A549 (cell line): ENCODE measurements around the gene TBX10. TPM values are rescaled to one million over a fixed set of nuclear protein-coding genes. Genes with fewer than 3 reads are reported as not detected.

ENCODE experiments used
- ATAC-seq, 2 experiments: fragments of 200-7000 bp in 1 of 2; fragments of >200 bp in 1 of 2; cut with Nextera tagmentation in 1 of 2; cut with Tn5 transposase in 1 of 2; 3 replicates each; pipeline versions ENCODE4 v1.8.0 to v1.9.1; 2018 to 2020; ENCODE audit warnings: mild to moderate bottlenecking in 1 of 2, moderate library complexity in 1 of 2
- CTCF ChIA-PET: fragments of 300-600 bp; sonication (Branson Sonifier 250); formaldehyde crosslinking; extraction: SDS; loops from one replicate; lab custom pipeline; 2021; ENCODE audit warnings: antibody characterized with exemption, inconsistent platforms; lab: Yijun Ruan, JAX
- POLR2A ChIA-PET: fragments of 350-600 bp; formaldehyde crosslinking; extraction: SDS; loops from one replicate; lab custom pipeline; 2021; ENCODE audit warnings: antibody characterized with exemption, inconsistent platforms; lab: Yijun Ruan, JAX
- DNase-seq, 2 experiments: peaks; one replicate each; pipeline versions ENCODE4 v3.0.0 to v3.0.0-alpha.2; 2011 to 2016; ENCODE audit warnings: low read depth in 1 of 2, low spot score in 1 of 2
- FAIRE-seq: peaks from 2 replicates; lab custom pipeline; 2011; peaks lifted over from hg19 to GRCh38; lab: Jason Lieb, UNC
- H3K27ac ChIP-seq, 2 experiments: fragments of >200 bp; sonication (Bioruptor Twin); formaldehyde crosslinking; 3 replicates each; pipeline ENCODE4 v1.5.1; 2016 to 2017
- H3K4me1 ChIP-seq: fragments of >200 bp; sonication (Bioruptor Twin); formaldehyde crosslinking; 3 replicates; pipeline ENCODE4 v1.6.1; 2016
- H3K4me2 ChIP-seq: fragments of >200 bp; sonication (Bioruptor Twin); formaldehyde crosslinking; 3 replicates; pipeline ENCODE4 v1.6.1; 2016
- H3K4me3 ChIP-seq: fragments of >200 bp; sonication (Bioruptor Twin); formaldehyde crosslinking; 3 replicates; pipeline ENCODE4 v1.5.1; 2016
- H3K9me3 ChIP-seq: fragments of >200 bp; sonication (Bioruptor Twin); formaldehyde crosslinking; 3 replicates; pipeline ENCODE4 v1.6.1; 2016
- ATOH8 ChIP-seq: fragments of 250-450 bp; sonication (Bioruptor Pico); IDR thresholded peaks from 2 replicates; pipeline ENCODE4 v1.5.0; 2020; ENCODE audit warnings: low read depth, mild to moderate bottlenecking, moderate library complexity
- CBX2 ChIP-seq: fragments of 200-600 bp; sonication (generic); IDR thresholded peaks from 2 replicates; pipeline ENCODE4 v1.6.1; 2016; ENCODE audit warnings: low read depth, mild to moderate bottlenecking, borderline replicate concordance
- CEBPB ChIP-seq, 2 experiments: fragments of >200 bp in 1 of 2; sonication (Bioruptor Twin) in 1 of 2; formaldehyde crosslinking in 1 of 2; IDR thresholded peaks; 2 replicates each; pipeline ENCODE4 v1.6.1; 2012 to 2016
- CHD2 ChIP-seq: fragments of 150-350 bp; IDR thresholded peaks from 2 replicates; pipeline ENCODE4 v1.6.1; 2014; ENCODE audit warnings: low read length; ENCODE audit not compliant: partially characterized antibody
- EHF ChIP-seq: fragments of 250-450 bp; sonication (Bioruptor Pico); IDR thresholded peaks from 2 replicates; pipeline ENCODE4 v1.5.0; 2020; ENCODE audit warnings: mild to moderate bottlenecking
- EHMT2 ChIP-seq: fragments of 200-600 bp; sonication (generic); IDR thresholded peaks from 2 replicates; pipeline ENCODE4 v1.6.1; 2016; ENCODE audit warnings: antibody characterized with exemption, low read depth, mild to moderate bottlenecking, moderate library complexity
- ELK1 ChIP-seq: fragments of 150-350 bp; IDR thresholded peaks from 2 replicates; pipeline ENCODE4 v1.6.1; 2014; ENCODE audit warnings: low read depth, mild to moderate bottlenecking, low read length
- FOXS1 ChIP-seq: fragments of 250-450 bp; sonication (Bioruptor Pico); IDR thresholded peaks from 2 replicates; pipeline ENCODE4 v1.5.0; 2020; ENCODE audit warnings: mild to moderate bottlenecking, moderate library complexity
- GATA3 ChIP-seq: IDR thresholded peaks from 2 replicates; pipeline ENCODE4 v1.6.1; 2012; ENCODE audit warnings: borderline replicate concordance
- HEYL ChIP-seq: fragments of 250-450 bp; sonication (Bioruptor Pico); IDR thresholded peaks from 2 replicates; pipeline ENCODE4 v1.8.0; 2021; ENCODE audit warnings: mild to moderate bottlenecking, moderate library complexity
- JUN ChIP-seq, 2 experiments: fragments of >200 bp; sonication (Bioruptor Twin); formaldehyde crosslinking; IDR thresholded peaks; 2 replicates in 1 of 2; 3 replicates in 1 of 2; pipeline ENCODE4 v1.6.1; 2016 to 2017
- KDM1A ChIP-seq: fragments of 200-600 bp; sonication (generic); IDR thresholded peaks from 2 replicates; pipeline ENCODE4 v1.6.1; 2016; ENCODE audit warnings: low read depth, mild to moderate bottlenecking
- KDM5A ChIP-seq: fragments of 200-600 bp; sonication (generic); IDR thresholded peaks from 2 replicates; pipeline ENCODE4 v1.6.1; 2016; ENCODE audit warnings: antibody characterized with exemption, mild to moderate bottlenecking
- MAX ChIP-seq: IDR thresholded peaks from 2 replicates; pipeline ENCODE4 v1.6.1; 2012
- MYC ChIP-seq: IDR thresholded peaks from 2 replicates; pipeline ENCODE4 v1.6.1; 2012; ENCODE audit warnings: mild to moderate bottlenecking, inconsistent platforms, low read length, improper control_type of control experiment, borderline replicate concordance
- NR3C1 ChIP-seq: fragments of >200 bp; sonication (Bioruptor Twin); formaldehyde crosslinking; IDR thresholded peaks from 3 replicates; pipeline ENCODE4 v1.6.1; 2017
- PBX3 ChIP-seq: IDR thresholded peaks from 2 replicates; pipeline ENCODE4 v1.6.1; 2012
- PHF8 ChIP-seq: fragments of 200-600 bp; sonication (generic); IDR thresholded peaks from 2 replicates; pipeline ENCODE4 v1.6.1; 2016; ENCODE audit warnings: low read depth, mild to moderate bottlenecking, antibody characterized with exemption, moderate library complexity, borderline replicate concordance
- POLR2AphosphoS2 ChIP-seq: conservative IDR thresholded peaks from 2 replicates; pipeline ENCODE4 v1.6.1; 2012; ENCODE audit warnings: low read length, improper control_type of control experiment, inconsistent platforms
- RAD21 ChIP-seq, 2 experiments: fragments of >200 bp in 1 of 2; sonication (Bioruptor Twin) in 1 of 2; formaldehyde crosslinking in 1 of 2; IDR thresholded peaks in 1 of 2; conservative IDR thresholded peaks in 1 of 2; 2 replicates in 1 of 2; 3 replicates in 1 of 2; pipeline ENCODE4 v1.6.1; 2012 to 2018; ENCODE audit warnings: inconsistent platforms in 1 of 2
- RARB ChIP-seq: fragments of 250-450 bp; sonication (Bioruptor Pico); IDR thresholded peaks from 2 replicates; pipeline ENCODE4 v1.8.0; 2021; ENCODE audit warnings: mild to moderate bottlenecking, moderate library complexity
- REST ChIP-seq: fragments of 200-600 bp; sonication (generic); IDR thresholded peaks from 2 replicates; pipeline ENCODE4 v1.6.1; 2016; ENCODE audit warnings: antibody characterized with exemption, mild to moderate bottlenecking, moderate library complexity
- RFX5 ChIP-seq: fragments of 450-650 bp; IDR thresholded peaks from 2 replicates; pipeline ENCODE4 v1.7.1; 2014; ENCODE audit warnings: antibody characterized with exemption, mild to moderate bottlenecking, moderate library complexity
- SREBF2 ChIP-seq: fragments of 450-650 bp; IDR thresholded peaks from 2 replicates; pipeline ENCODE4 v1.6.1; 2014; ENCODE audit warnings: mild to moderate bottlenecking, moderate library complexity
- TFCP2L1 ChIP-seq: fragments of 250-450 bp; sonication (Bioruptor Pico); IDR thresholded peaks from 2 replicates; pipeline ENCODE4 v1.5.0; 2021; ENCODE audit warnings: mild to moderate bottlenecking
- USF2 ChIP-seq: fragments of 450-650 bp; IDR thresholded peaks from 2 replicates; pipeline ENCODE4 v1.6.1; 2014; ENCODE audit warnings: antibody characterized with exemption
- ZC3H11A ChIP-seq: fragments of 450-650 bp; IDR thresholded peaks from 2 replicates; pipeline ENCODE4 v1.6.1; 2014; ENCODE audit warnings: antibody characterized with exemption, mild to moderate bottlenecking
- ZFP36 ChIP-seq: fragments of 450-650 bp; IDR thresholded peaks from 2 replicates; pipeline ENCODE4 v1.6.1; 2014; ENCODE audit warnings: borderline replicate concordance; ENCODE audit not compliant: partially characterized antibody
- ZNF302 ChIP-seq: fragments of 250-450 bp; sonication (Bioruptor Pico); IDR thresholded peaks from 2 replicates; pipeline ENCODE4 v1.9.0; 2021; ENCODE audit warnings: inconsistent platforms, mild to moderate bottlenecking, moderate library complexity
- ZSCAN20 ChIP-seq: fragments of 250-450 bp; sonication (Bioruptor Pico); IDR thresholded peaks from 2 replicates; pipeline ENCODE4 v1.8.0; 2022; ENCODE audit warnings: mild to moderate bottlenecking, moderate library complexity
- WGBS: methylation state at CpG from one replicate; pipeline ENCODE4 v1.1.6; 2017; ENCODE audit errors: missing lambda C conversion rate; 5-methylcytosine and 5-hydroxymethylcytosine counted together
- polyA plus RNA-seq, 4 experiments: library from polyadenylated mRNA; depleted of rRNA in 3 of 4; stranded (reverse); fragments of >200 nt; fragmentation: RNase III in 1 of 4; extraction: RNeasy Plus Mini Kit Qiagen cat#74134 plus additional on column Dnase treatment in 1 of 4; gene quantifications; 2 replicates in 3 of 4; 3 replicates in 1 of 4; pipeline ENCODE4 v1.2.3, GENCODE V29; 2011 to 2017

TBX10 gene
- polyA plus RNA-seq, 2 of the 4 experiments (the other 2 are of a cell fraction), result not detected

GRCh38 chr11:67630228-67630942, 9.2 kb downstream of the TBX10 start (continued):
- TF ChIP-seq NR3C1 (no peak), ZSCAN20 (CRISPR knock-in tag) (no peak), HEYL (CRISPR knock-in tag) (no peak), ELK1 (no peak), RAD21 (conservative IDR thresholded peaks at IDR 0.05 in 1 of 2, IDR thresholded peaks at IDR 0.05 in 1 of 2) (peak; percentile 49 to 57), TFCP2L1 (no peak), MYC (no peak), CHD2 (peak; percentile 16), PBX3 (no peak), ZFP36 (no peak), JUN (IDR thresholded peaks at IDR 0.05) (no peak; a peak in 1 of 5 replicates), RFX5 (0 out of 2 replicates have a peak, but pooled peaks have one; percentile 34), KDM1A (no peak), GATA3 (no peak), RARB (CRISPR knock-in tag) (no peak), PHF8 (peak; percentile 72; the same call in 1 of the 2 replicates), CEBPB (IDR thresholded peaks at IDR 0.05) (no peak)

- ATAC-seq, result peak; percentile 74 to 75
- WGBS, result 4% methylated on average over 5 of the region's 102 CpGs
- H3K4me3 ChIP-seq, result peak within 1 kb of the TSS; percentile 59
- no peak for FAIRE-seq
- H3K9me3 ChIP-seq, result no peaks in the 10 kb centered on the region
- peaks cover 6% of the 10 kb centered on the region; the same call in 2 of the 3 replicates for H3K4me1 ChIP-seq
- POLR2A ChIA-PET, result interaction anchor here (0.8 to 2.4 kb wide), 10 partner anchors 10 to 63 kb away, joined by 3 to 10 read pairs (median 4); partner anchors contain the start of genes ACY3 and GSTP1
- CTCF ChIA-PET, result interaction anchor here (0.6 to 14.1 kb wide), 40 partner anchors 10 to 1256 kb away, joined by 3 to 181 read pairs (median 4); partner anchors contain the start of genes ACY3, GSTP1 and TBX10
- peak within 1 kb of the TSS; percentile 77 to 87 for H3K27ac ChIP-seq
- H3K4me2 ChIP-seq, result peak within 1 kb of the TSS; percentile 91
- DNase-seq, result peak; percentile 84 to 88
- no peak for TF ChIP-seq POLR2AphosphoS2
- 0 out of 2 replicates have a peak, but pooled peaks have one; percentile 39 for TF ChIP-seq PHF8
- TF ChIP-seq ZNF302 (CRISPR knock-in tag), result no peak
- TF ChIP-seq USF2, result no peak
- no peak for TF ChIP-seq KDM5A
- no peak for TF ChIP-seq RARB (CRISPR knock-in tag)
- TF ChIP-seq EHF (CRISPR knock-in tag), result no peak
- TF ChIP-seq MAX, result peak; percentile 97
- no peak for TF ChIP-seq SREBF2
- TF ChIP-seq ZC3H11A, result no peak
- TF ChIP-seq ATOH8 (CRISPR knock-in tag), result no peak
- TF ChIP-seq EHMT2, result no peak
- no peak for TF ChIP-seq REST
- TF ChIP-seq CBX2, result no peak
- TF ChIP-seq FOXS1, result no peak
Observed at GRCh38 chr11:67629386-67630227, 10.0 kb downstream of the TBX10 start, which contains the start of gene NUDT8. Gene NUDT8 (minus strand): TSS chr11:67629937. CDS start chr11:67629911, 26 bp downstream.
